Heart right ventricle (tissue), 16 donors: ENCODE results near the gene DDX1. TPM values are rescaled to one million over a fixed set of nuclear protein-coding genes. Genes with fewer than 3 reads are reported as not detected.

Experiments
- ATAC-seq, 8 donors: fragments of 200-7000 bp; cut with Tn5 transposase; one replicate each; pipeline ENCODE4 v1.9.1; 2020; ENCODE audit warnings: mild to moderate bottlenecking in 8 of 8, moderate library complexity in 8 of 8, moderate number of reproducible peaks in 1 of 8
- DNase-seq, 2 donors: peaks; one replicate each; pipeline ENCODE4 v3.0.0-alpha.2; 2020
- H3K27ac ChIP-seq, 10 donors: fragments of 200-600 bp; sonication (generic) in 2 of 10; one replicate each; pipeline versions ENCODE4 v1.5.0 to v1.8.0; 2020 to 2022; ENCODE audit warnings: mild to moderate bottlenecking in 3 of 10
- H3K27me3 ChIP-seq, 7 donors: fragments of 200-600 bp; one replicate each; pipeline ENCODE4 v1.8.0; 2021 to 2022; ENCODE audit warnings: mild to moderate bottlenecking in 2 of 7
- H3K36me3 ChIP-seq, 9 donors: fragments of 200-600 bp; sonication (generic) in 1 of 9; one replicate each; pipeline versions ENCODE4 v1.5.0 to v1.8.0; 2020 to 2022; ENCODE audit warnings: mild to moderate bottlenecking in 2 of 9
- H3K4me1 ChIP-seq, 9 donors: fragments of 200-600 bp; sonication (generic) in 1 of 9; one replicate each; pipeline versions ENCODE4 v1.5.0 to v1.8.0; 2020 to 2022; ENCODE audit warnings: mild to moderate bottlenecking in 4 of 9
- H3K4me3 ChIP-seq, 10 donors: fragments of 200-600 bp; sonication (generic) in 2 of 10; one replicate each; pipeline versions ENCODE4 v1.5.0 to v1.8.0; 2020 to 2022; ENCODE audit warnings: mild to moderate bottlenecking in 7 of 10, moderate library complexity in 2 of 10
- H3K9me3 ChIP-seq, 11 donors: fragments of 200-600 bp in 10 of 11; sonication (generic) in 2 of 11; one replicate each; pipeline versions ENCODE4 v1.5.0 to v1.8.0; 2013 to 2022; ENCODE audit warnings: mild to moderate bottlenecking in 2 of 11, control low read depth in 1 of 11, moderate library complexity in 1 of 11
- WGBS, 2 donors: extraction: QIAGEN DNeasy Blood & Tissue Kit; methylation state at CpG; one replicate each; pipeline ENCODE4 v1.1.7; 2013; ENCODE audit warnings: inconsistent platforms in 1 of 2; 5-methylcytosine and 5-hydroxymethylcytosine counted together
- intact Hi-C, 10 donors: fragments of 100-400 bp; cut with DNase I; formaldehyde crosslinking; loops; one replicate each; pipeline versions ENCODE4 v1.11.1 to v1.14.2; 2022
- polyA plus RNA-seq, 2 donors: library from polyadenylated mRNA; stranded (reverse); fragments of 200-250 nt; gene quantifications; one replicate each; pipeline ENCODE4 v1.2.3, GENCODE V29; 2013
- total RNA-seq, 10 donors: library from RNA; stranded (reverse); fragmentation: NEBNext Ultra II Directional in 3 of 10; extraction: Animal tissue kit (Norgen Biotek cat#: 25700) in 3 of 10; gene quantifications; one replicate each; pipeline versions ENCODE4 v1.2.1 to v1.2.4, GENCODE V29; 2021 to 2023
- TF ChIP-seq, protein P1 (sequence below), 9 donors: fragments of 200-600 bp; sonication (generic) in 2 of 9; IDR thresholded peaks; one replicate each; pipeline versions ENCODE4 v1.5.0 to v1.8.0; 2021 to 2022; ENCODE audit warnings: antibody characterized with exemption in 9 of 9, mild to moderate bottlenecking in 5 of 9, moderate library complexity in 1 of 9
- donor health status: Arrhythmogenic right ventricular cardiomyopathy.
- donor health status: ischemic (EF 13 %, LVEDD 7.1; RV severe dilation, severe dysfunction).
- donor health status: healthy with polysubstance abuse.
- donor health status: DM: no; HTN: yes; CAD: no.
- donor health status: DM: no; HTN: no; CAD: no.
- donor health status: ischemic (EF 25% LVEDD 6.9; RV normal size, moderate dysfunction).
- donor health status: ischemic (EF 25% LVEDD 5.7; RV mildly dilated, moderate dysfunction).
- donor health status: healthy.
- donor health status: DM: yes; HTN: yes; CAD: no.
- donor health status: Ischemic cardiomyopathy.
- donor health status: ischemic (EF 35%, LVEDD 5.7; RV mildly dilated, moderate dysfunction).
- donor health status: nonischemic (EF 11% LVEDD 7.7; RV severe dilation, severe dysfunction).
- donor health status: DM: yes; HTN: yes; CAD: no.
- donor health status: PGD.
- donor health status: ischemic (EF 29% LVEDD 5.4; RV normal size, mild dysfunction).
- donor health status: nonischemic (EF 23%, LVEDD 6.1; RV moderate dilation, normal function).

Gene DDX1
- total and polyA plus RNA-seq, 12 donors = 80.1 to 183 (median 157) TPM

DNA sequence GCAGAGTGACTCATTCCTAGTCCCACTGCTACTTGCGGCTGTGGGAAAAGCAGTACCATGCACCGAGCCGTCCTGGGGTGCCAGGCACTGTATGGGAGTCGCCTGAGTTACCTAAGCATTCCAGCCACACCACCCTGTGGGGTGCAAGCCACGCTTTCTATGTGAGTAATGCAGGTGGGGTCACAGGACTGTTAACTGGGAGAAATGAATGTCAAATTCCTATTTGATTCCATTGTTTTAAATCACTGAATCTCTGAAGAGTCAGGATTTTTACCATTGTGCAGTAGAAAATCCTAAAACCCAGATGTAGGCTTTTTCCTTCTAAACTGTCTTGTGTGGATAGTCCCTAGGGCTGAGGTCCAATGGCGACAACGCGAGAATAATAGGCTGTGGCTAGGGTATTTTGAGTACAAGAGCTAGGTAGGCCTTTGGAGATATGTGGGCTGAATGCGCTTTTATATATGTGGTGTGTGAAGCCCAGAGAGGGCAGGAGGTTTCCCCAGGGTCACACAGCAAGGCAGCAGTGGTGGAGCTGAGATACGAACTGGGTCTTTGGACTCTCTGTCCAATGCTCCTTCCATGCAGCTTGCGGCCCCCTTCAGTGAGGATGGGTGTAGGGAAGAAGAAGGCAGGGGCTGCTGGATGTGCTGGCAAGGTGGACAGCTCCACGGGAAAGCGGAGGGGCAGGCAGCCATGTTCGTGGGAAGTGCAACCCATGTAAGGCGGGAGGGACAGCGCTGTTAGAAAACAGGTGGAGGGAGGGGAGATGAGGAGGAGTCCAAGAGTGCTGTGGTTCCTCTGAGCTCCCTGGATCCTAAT lies 83.2 kb downstream of the DDX1 start:
- no peak for ATAC-seq
- 93 to 94% methylated on average over 16 of the region's 16 CpGs for WGBS, 2 donors

DNA sequence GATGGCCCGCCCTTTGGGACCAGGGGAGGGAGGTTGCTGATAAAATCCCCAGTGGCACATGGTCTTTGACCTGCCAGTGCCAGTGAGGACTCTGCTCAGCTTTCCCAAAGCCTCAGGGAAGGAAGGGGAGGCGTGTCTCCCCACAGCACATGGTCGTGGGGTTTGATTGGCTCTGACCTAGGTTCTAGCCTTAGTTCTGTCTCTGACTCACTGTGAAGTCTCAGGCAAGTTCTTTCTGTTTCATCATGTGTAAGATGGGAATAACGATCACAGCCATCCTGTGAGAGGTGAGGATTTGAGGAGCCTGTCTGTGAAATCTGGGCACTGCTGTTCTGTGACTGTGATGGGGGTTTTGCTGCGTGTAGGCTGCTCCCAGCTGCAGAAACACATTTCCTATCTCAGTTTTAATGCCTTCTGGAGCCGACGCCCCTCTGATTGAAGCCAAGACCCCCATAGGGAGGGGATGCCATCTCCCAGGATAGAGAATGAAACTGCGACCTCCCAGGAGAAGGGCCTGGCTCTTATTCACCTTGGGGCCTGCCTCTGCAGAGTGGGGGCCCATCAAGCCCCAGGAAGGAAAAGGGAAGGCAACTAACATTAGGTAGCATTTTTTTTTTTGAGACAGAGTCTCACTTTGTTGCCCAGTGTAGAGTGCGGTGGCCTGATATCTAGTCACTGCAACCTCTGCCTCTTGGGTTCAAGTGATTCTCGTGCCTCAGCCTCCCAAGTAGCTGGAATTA lies 84.0 kb downstream of the DDX1 start:
- H3K9me3 ChIP-seq = no peaks in the 10 kb centered on the region
- WGBS, 2 donors = 69 to 71% methylated on average over 10 of the region's 10 CpGs
- intact Hi-C loops = no loop called here
- no peaks in the 10 kb centered on the region for H3K36me3 ChIP-seq
- peaks cover 0 to 16% (median 0%) of the 10 kb centered on the region in 9 donors for H3K4me1 ChIP-seq
- no peak overlapping the region for H3K27ac ChIP-seq
- no peak overlapping the region for H3K4me3 ChIP-seq
- peaks cover 0 to 4% (median 0%) of the 10 kb centered on the region in 7 donors for H3K27me3 ChIP-seq
- TF ChIP-seq, protein P1, sequence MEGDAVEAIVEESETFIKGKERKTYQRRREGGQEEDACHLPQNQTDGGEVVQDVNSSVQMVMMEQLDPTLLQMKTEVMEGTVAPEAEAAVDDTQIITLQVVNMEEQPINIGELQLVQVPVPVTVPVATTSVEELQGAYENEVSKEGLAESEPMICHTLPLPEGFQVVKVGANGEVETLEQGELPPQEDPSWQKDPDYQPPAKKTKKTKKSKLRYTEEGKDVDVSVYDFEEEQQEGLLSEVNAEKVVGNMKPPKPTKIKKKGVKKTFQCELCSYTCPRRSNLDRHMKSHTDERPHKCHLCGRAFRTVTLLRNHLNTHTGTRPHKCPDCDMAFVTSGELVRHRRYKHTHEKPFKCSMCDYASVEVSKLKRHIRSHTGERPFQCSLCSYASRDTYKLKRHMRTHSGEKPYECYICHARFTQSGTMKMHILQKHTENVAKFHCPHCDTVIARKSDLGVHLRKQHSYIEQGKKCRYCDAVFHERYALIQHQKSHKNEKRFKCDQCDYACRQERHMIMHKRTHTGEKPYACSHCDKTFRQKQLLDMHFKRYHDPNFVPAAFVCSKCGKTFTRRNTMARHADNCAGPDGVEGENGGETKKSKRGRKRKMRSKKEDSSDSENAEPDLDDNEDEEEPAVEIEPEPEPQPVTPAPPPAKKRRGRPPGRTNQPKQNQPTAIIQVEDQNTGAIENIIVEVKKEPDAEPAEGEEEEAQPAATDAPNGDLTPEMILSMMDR (IDR thresholded peaks at IDR 0.05) = no peak
- DNase-seq (no peak), ATAC-seq (no peak)

More for the DNA sequence above, 83.2 kb downstream of the DDX1 start:
- H3K4me1 ChIP-seq = peaks cover 0 to 19% (median 0%) of the 10 kb centered on the region in 9 donors
- no peak for DNase-seq
- intact Hi-C loops = no loop called here
- TF ChIP-seq, protein P1 (IDR thresholded peaks at IDR 0.05) = no peak
- H3K27me3 ChIP-seq = peaks cover 0 to 6% (median 0%) of the 10 kb centered on the region in 7 donors
- no peaks in the 10 kb centered on the region for H3K36me3 ChIP-seq
- H3K9me3 ChIP-seq = no peaks in the 10 kb centered on the region
- H3K4me3 ChIP-seq = no peak overlapping the region
- H3K27ac ChIP-seq = no peak overlapping the region

DNA sequence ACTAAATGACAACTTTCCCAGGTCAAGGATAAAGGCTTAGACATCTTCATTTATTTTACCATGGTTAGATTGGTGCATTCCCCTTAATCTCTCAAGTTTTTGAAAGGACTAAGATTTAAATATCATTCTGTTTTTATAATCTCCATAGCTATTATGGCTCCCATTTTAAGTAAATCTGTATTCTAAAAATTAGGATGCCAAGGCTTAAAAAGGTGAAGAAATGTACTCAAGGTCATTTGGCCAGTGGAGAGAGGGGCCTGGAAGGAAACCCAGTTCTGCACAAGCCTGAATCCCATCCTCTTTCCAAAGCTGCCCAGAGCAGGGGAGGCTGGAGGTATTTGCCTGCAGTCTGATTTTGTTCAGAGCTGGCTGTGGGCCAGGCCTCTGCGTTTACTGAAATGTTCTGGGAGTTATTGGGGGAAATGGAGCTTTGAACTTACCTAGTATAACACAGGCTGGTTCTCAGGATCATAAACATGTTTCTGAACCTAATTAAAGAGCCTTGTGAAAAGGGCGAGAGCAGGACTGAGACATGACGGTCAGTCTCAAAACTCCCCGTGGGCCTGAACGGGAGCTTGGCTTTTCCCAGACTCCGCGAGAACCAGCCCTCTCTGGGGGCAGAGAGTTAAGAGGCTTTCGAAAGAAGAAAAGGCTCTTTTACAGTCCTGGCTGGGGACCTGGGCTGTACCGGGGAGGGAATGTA lies 85.6 kb downstream of the DDX1 start:
- no peaks in the 10 kb centered on the region for H3K36me3 ChIP-seq
- intact Hi-C loops = no loop called here
- no peaks in the 10 kb centered on the region for H3K27me3 ChIP-seq
- ATAC-seq (peak in 2 of 8 donors; percentile 49 to 64), DNase-seq (no peak)
- no peaks in the 10 kb centered on the region for H3K9me3 ChIP-seq
- H3K4me3 ChIP-seq = peak overlapping the region in 1 of 10 donors; percentile 4
- WGBS, 2 donors = 40 to 53% methylated on average over 9 of the region's 9 CpGs
- H3K27ac ChIP-seq = no peak overlapping the region
- H3K4me1 ChIP-seq = peaks cover 0 to 9% (median 0%) of the 10 kb centered on the region in 9 donors
- TF ChIP-seq, protein P1 (IDR thresholded peaks at IDR 0.05) = no peak

DNA sequence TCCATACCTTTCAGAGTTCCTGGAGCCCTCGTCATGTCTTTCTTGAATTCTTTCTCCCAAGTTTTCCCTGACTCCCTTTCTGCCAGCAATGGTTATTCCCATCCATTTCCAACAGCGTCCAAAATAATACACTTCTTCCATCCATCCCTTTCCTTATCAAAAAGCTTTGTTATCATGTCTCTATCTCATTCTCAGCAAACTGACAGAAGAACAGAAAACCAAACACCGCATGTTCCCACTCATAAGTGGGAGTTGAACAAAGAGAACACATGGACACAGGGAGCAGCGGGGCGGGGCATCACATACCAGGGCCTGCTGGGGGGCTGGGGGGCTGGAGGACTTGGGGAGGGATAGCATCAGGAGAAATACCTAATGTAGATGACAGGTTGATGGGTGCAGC lies 86.7 kb downstream of the DDX1 start:
- no peak for DNase-seq
- intact Hi-C loops = no loop called here
- H3K27me3 ChIP-seq = no peaks in the 10 kb centered on the region
- no peaks in the 10 kb centered on the region for H3K36me3 ChIP-seq
- ATAC-seq = no peak
- TF ChIP-seq, protein P1 (IDR thresholded peaks at IDR 0.05) = no peak
- H3K9me3 ChIP-seq = no peaks in the 10 kb centered on the region
- no peak overlapping the region for H3K27ac ChIP-seq
- no peak overlapping the region for H3K4me3 ChIP-seq
- peaks cover 0 to 9% (median 0%) of the 10 kb centered on the region in 9 donors for H3K4me1 ChIP-seq
- WGBS, 2 donors = 91 to 93% methylated on average over 5 of the region's 5 CpGs
